Measurements from ENCODE around the gene F10. TPM values are rescaled to one million over a fixed set of nuclear protein-coding genes. Genes with fewer than 3 reads are reported as not detected.

The F10 gene
- total RNA-seq, 1 donor from 2014 or later: 8.2 TPM

GRCh38 chr13:113137691-113138298, 15.2 kb downstream of the F10 start:
- DNase-seq (ENCODE audit: low spot score): no peak

GRCh38 chr13:113138792-113139551, 16.4 kb downstream of the F10 start:
- DNase-seq (ENCODE audit: low spot score): no peak

- no peak for DNase-seq (ENCODE audit: low spot score)
Observed at GRCh38 chr13:113139577-113139976, 17.0 kb downstream of the F10 start.

- no peak for DNase-seq (ENCODE audit: low spot score)
Observed at GRCh38 chr13:113140677-113141600, 18.3 kb downstream of the F10 start.

GRCh38 chr13:113141601-113141970, 19.0 kb downstream of the F10 start:
- DNase-seq (ENCODE audit: low spot score): no peak

GRCh38 chr13:113142876-113143275, 20.3 kb downstream of the F10 start:
- DNase-seq (ENCODE audit: low spot score): no peak

GRCh38 chr13:113143466-113144254, 21.1 kb downstream of the F10 start:
- DNase-seq (ENCODE audit: low spot score): no peak

- DNase-seq (ENCODE audit: low spot score): no peak
Observed at GRCh38 chr13:113144255-113144629, 21.6 kb downstream of the F10 start.

- peak; percentile 7 for DNase-seq (ENCODE audit: low spot score)
Observed at GRCh38 chr13:113145496-113145895, 22.9 kb downstream of the F10 start.

GRCh38 chr13:113145911-113146598, 23.5 kb downstream of the F10 start:
- peak; percentile 5 for DNase-seq (ENCODE audit: low spot score)

- DNase-seq (ENCODE audit: low spot score): peak; percentile 2
Observed at GRCh38 chr13:113146750-113147149, 24.2 kb downstream of the F10 start.

- peak; percentile 3 for DNase-seq (ENCODE audit: low spot score)
Observed at GRCh38 chr13:113147206-113147605, 24.6 kb downstream of the F10 start.

- DNase-seq (ENCODE audit: low spot score): peak; percentile 3
Observed at GRCh38 chr13:113148407-113148806, 25.8 kb downstream of the F10 start.

GRCh38 chr13:113148940-113149503, 26.4 kb downstream of the F10 start:
- DNase-seq (ENCODE audit: low spot score): no peak

GRCh38 chr13:113149711-113150549, 27.3 kb downstream of the F10 start:
- DNase-seq (ENCODE audit: low spot score): no peak

GRCh38 chr13:113150550-113151365, 28.2 kb downstream of the F10 start:
- DNase-seq (ENCODE audit: low spot score): peak; percentile 6

GRCh38 chr13:113151745-113152690, 29.4 kb downstream of the F10 start:
- no peak for DNase-seq (ENCODE audit: low spot score)

- no peak for DNase-seq (ENCODE audit: low spot score)
Observed at GRCh38 chr13:113152691-113152983, 30.0 kb downstream of the F10 start.
